ENCODE results near the gene GPHN. TPM values are rescaled to one million over a fixed set of nuclear protein-coding genes. Genes with fewer than 3 reads are reported as not detected.

Gene GPHN
- total and polyA plus RNA-seq, 2 donors (not counting 3 experiments of a cell fraction or from before 2014, with no cell fraction given) = 5.1 to 23.2 TPM

- dilution Hi-C loops (cut with MboI; ENCODE audit: extremely low pct_ligation_motif_present, low sequenced_read_pairs) (no loop called here), intact Hi-C loops (cut with micrococcal nuclease) (no loop called here)
- Histone ChIP-seq H3K4me1 (ENCODE audit: control insufficient read depth, extremely low read depth, insufficient read depth, low read length) (no peaks in the 10 kb centered on the region), H2AFZ (ENCODE audit: low read depth, low read length) (no peak overlapping the region), H3K4me3 (replicated peaks in 1 of 3; ENCODE audit: insufficient read depth in 1 of 3, low read depth in 1 of 3, low read length in 3 of 3) (no peak overlapping the region), H3K27ac (ENCODE audit: insufficient read depth, low read depth, low read length) (no peak overlapping the region), H3K27me3 (ENCODE audit: control insufficient read depth in 2 of 2, insufficient read depth in 2 of 2, low read length in 2 of 2) (no peaks in the 10 kb centered on the region), H3K9me3 (replicated peaks; ENCODE audit: control insufficient read depth, insufficient read depth, low read length) (no peaks in the 10 kb centered on the region), H3K79me2 (ENCODE audit: control insufficient read depth, insufficient read depth, low read length) (peaks cover 2% of the 10 kb centered on the region), H3K36me3 (ENCODE audit: control insufficient read depth in 2 of 2, extremely low read depth in 1 of 2, insufficient read depth in 2 of 2, low read length in 2 of 2) (no peaks in the 10 kb centered on the region), H3K9me1 (replicated peaks; ENCODE audit: control insufficient read depth, extremely low read depth, insufficient read depth, low read length) (peaks cover 3% of the 10 kb centered on the region), H3K4me2 (ENCODE audit: insufficient read depth, low read length) (no peak overlapping the region), H3K9ac (replicated peaks; ENCODE audit: extremely low read depth, insufficient read depth, low read length) (no peak overlapping the region), H4K20me1 (replicated peaks; ENCODE audit: control insufficient read depth, extremely low read depth, insufficient read depth, low read length) (no peaks in the 10 kb centered on the region)
- POLR2A ChIA-PET = no interaction called here
- FAIRE-seq (no peak), DNase-seq (ENCODE audit: low read depth, low spot score) (no peak)
- no TSS peak for BruUV-seq (replicated peaks)
- no peak for TF ChIP-seq MYC (IDR thresholded peaks at IDR 0.05; ENCODE audit: low read depth, low read length)
- TF ChIP-seq FOS (IDR thresholded peaks at IDR 0.05; ENCODE audit: borderline replicate concordance, insufficient read depth, low read length) = no peak
- TF ChIP-seq CTCF (IDR thresholded peaks at IDR 0.05; ENCODE audit: extremely low read depth in 1 of 2, insufficient read depth in 1 of 2, low read depth in 1 of 2, low read length in 2 of 2) = no peak
- no peak for TF ChIP-seq MAX (IDR thresholded peaks at IDR 0.05; ENCODE audit: insufficient read depth, insufficient read length)
- TF ChIP-seq GATA2 (IDR thresholded peaks at IDR 0.05; ENCODE audit: insufficient read depth, insufficient read length, low read depth, low read length) = no peak
- CTCF ChIA-PET = interaction anchor here (1.8 kb wide), 1 partner anchor 13 kb away, joined by 5 read pairs; no protein-coding TSS in a partner anchor
Observed at GRCh38 chr14:66680216-66680615, 172.3 kb downstream of the GPHN start.

- FAIRE-seq (no peak), DNase-seq (ENCODE audit: low read depth, low spot score) (no peak)
- TF ChIP-seq MAX (IDR thresholded peaks at IDR 0.05; ENCODE audit: insufficient read depth, insufficient read length) (no peak), GATA2 (IDR thresholded peaks at IDR 0.05; ENCODE audit: insufficient read depth, insufficient read length, low read depth, low read length) (no peak), FOS (IDR thresholded peaks at IDR 0.05; ENCODE audit: borderline replicate concordance, insufficient read depth, low read length) (no peak), POLR2A (IDR thresholded peaks at IDR 0.05; ENCODE audit: low read depth, low read length) (no peak), JUN (IDR thresholded peaks at IDR 0.05; ENCODE audit: borderline replicate concordance, insufficient read depth, insufficient read length, low read depth) (no peak), EZH2 (IDR thresholded peaks at IDR 0.05; ENCODE audit: borderline replicate concordance, low read depth, low read length, severe bottlenecking) (no peak), POLR2AphosphoS5 (IDR thresholded peaks at IDR 0.05; ENCODE audit: insufficient read depth, low read depth, low read length) (no peak)
- intact Hi-C loops (cut with micrococcal nuclease) (no loop called here), dilution Hi-C loops (cut with MboI; ENCODE audit: extremely low pct_ligation_motif_present, low sequenced_read_pairs) (no loop called here)
- Histone ChIP-seq H3K9me1 (replicated peaks; ENCODE audit: control insufficient read depth, extremely low read depth, insufficient read depth, low read length) (no peaks in the 10 kb centered on the region), H2AFZ (ENCODE audit: low read depth, low read length) (no peak overlapping the region), H3K9me3 (replicated peaks; ENCODE audit: control insufficient read depth, insufficient read depth, low read length) (no peaks in the 10 kb centered on the region), H3K27ac (ENCODE audit: insufficient read depth, low read depth, low read length) (no peak overlapping the region), H3K36me3 (ENCODE audit: control insufficient read depth in 2 of 2, extremely low read depth in 1 of 2, insufficient read depth in 2 of 2, low read length in 2 of 2) (no peaks in the 10 kb centered on the region), H3K4me3 (replicated peaks in 1 of 3; ENCODE audit: insufficient read depth in 1 of 3, low read depth in 1 of 3, low read length in 3 of 3) (no peak overlapping the region), H3K4me1 (ENCODE audit: control insufficient read depth, extremely low read depth, insufficient read depth, low read length) (no peaks in the 10 kb centered on the region), H4K20me1 (replicated peaks; ENCODE audit: control insufficient read depth, extremely low read depth, insufficient read depth, low read length) (no peaks in the 10 kb centered on the region), H3K4me2 (ENCODE audit: insufficient read depth, low read length) (no peak overlapping the region), H3K27me3 (ENCODE audit: control insufficient read depth in 2 of 2, insufficient read depth in 2 of 2, low read length in 2 of 2) (no peaks in the 10 kb centered on the region), H3K9ac (replicated peaks; ENCODE audit: extremely low read depth, insufficient read depth, low read length) (no peak overlapping the region), H3K79me2 (ENCODE audit: control insufficient read depth, insufficient read depth, low read length) (no peaks in the 10 kb centered on the region)
- ChIA-PET POLR2A (no interaction called here), CTCF (interaction anchor here (1.6 kb wide), 1 partner anchor 72 kb away, joined by 3 read pairs; no protein-coding TSS in a partner anchor)
- BruUV-seq (replicated peaks) = no TSS peak
Observed at GRCh38 chr14:66696326-66696725, 188.4 kb downstream of the GPHN start.
